ENCODE measurements around the gene LARGE1.

LARGE1 gene

GRCh38 chr22:33678523-33678922 is 241.8 kb downstream of the LARGE1 start:
- no peak for DNase-seq (ENCODE audit: low read depth)
- no peak overlapping the region for H3K4me3 ChIP-seq (ENCODE audit: low read length)
- no peak for TF ChIP-seq CTCF (IDR thresholded peaks at IDR 0.05; ENCODE audit: insufficient read depth, low read depth, low read length, missing control alignments)

DNA sequence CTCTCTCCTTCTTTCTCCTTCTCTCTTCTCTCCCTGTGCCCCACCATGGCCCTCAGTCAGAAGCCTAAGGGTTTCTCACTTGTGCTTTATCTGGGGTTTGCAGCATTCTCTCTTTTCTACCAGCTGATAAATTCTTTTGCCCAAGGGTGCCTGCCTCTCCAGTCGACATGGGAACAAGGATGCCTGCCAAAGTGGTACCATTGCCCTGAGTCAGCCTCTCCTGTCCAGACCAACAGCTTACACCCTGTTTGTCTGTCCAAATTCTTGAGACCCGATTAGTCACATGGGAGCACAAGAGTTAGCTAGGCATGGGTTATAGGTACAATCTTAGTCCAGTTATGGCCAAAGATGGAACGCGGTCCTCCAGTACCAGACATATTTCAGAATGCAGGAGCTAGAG is 242.7 kb downstream of the LARGE1 start:
- no peak for TF ChIP-seq CTCF (IDR thresholded peaks at IDR 0.05; ENCODE audit: insufficient read depth, low read depth, low read length, missing control alignments)
- no peak for DNase-seq (ENCODE audit: low read depth)
- H3K4me3 ChIP-seq (ENCODE audit: low read length) = no peak overlapping the region

GRCh38 chr22:33674357-33674756 is 245.9 kb downstream of the LARGE1 start:
- DNase-seq (ENCODE audit: low read depth) = no peak
- H3K4me3 ChIP-seq (ENCODE audit: low read length) = no peak overlapping the region
- TF ChIP-seq CTCF (IDR thresholded peaks at IDR 0.05; ENCODE audit: insufficient read depth, low read depth, low read length, missing control alignments) = no peak

DNA sequence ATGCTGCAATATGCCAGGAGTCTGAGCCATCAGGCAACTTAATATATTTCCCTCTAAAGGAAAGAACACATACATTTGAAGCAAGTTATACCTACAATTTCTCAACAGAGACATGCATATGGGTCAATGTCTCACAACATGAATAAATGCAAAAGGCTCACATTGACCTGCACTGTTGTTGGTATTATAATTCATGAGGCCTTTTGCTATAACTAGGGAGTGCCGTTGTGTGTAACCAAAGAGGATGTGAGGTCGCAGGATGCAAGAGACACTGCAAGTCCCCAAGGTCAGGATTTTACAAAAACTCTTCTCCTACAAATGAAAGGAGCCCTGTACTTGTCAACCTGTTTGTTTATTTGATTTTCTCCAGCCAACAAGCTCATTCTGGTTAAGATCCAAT is 250.5 kb downstream of the LARGE1 start:
- H3K4me3 ChIP-seq (ENCODE audit: low read length) = no peak overlapping the region
- no peak for DNase-seq (ENCODE audit: low read depth)
- no peak for TF ChIP-seq CTCF (IDR thresholded peaks at IDR 0.05; ENCODE audit: insufficient read depth, low read depth, low read length, missing control alignments)

DNA sequence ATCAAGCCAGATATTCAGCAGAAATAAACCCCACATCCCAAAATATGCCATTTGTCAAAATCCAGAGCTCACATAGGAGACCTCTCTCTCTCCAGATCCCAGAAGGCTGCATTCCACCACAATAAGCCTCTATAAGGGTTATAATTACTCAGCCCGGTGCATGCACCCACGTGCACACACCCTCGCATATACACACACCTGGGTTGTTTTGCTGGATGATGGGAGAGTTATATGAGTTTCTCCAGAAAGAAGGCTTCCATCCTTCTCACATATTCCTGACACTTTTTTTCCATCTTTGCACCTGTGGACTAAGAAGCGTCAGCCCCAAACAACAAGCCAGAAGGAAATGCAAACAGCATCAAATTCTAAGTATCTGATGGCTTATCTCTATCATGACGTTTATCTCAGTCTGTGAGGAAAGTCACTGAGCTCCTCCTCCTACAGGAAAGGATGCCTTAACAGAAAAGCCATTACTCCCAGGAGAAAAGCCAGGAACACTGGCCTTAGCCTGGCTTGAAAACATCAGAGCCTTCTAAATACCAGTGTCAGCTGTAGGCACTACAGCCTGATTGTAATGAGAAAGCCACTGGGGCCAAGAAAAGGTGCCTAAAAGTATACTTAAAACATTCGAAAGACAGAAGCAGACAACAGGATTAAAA is 253.2 kb downstream of the LARGE1 start:
- DNase-seq (ENCODE audit: low read depth) = no peak
- no peak for TF ChIP-seq CTCF (IDR thresholded peaks at IDR 0.05; ENCODE audit: insufficient read depth, low read depth, low read length, missing control alignments)
- H3K4me3 ChIP-seq (ENCODE audit: low read length) = no peak overlapping the region

DNA sequence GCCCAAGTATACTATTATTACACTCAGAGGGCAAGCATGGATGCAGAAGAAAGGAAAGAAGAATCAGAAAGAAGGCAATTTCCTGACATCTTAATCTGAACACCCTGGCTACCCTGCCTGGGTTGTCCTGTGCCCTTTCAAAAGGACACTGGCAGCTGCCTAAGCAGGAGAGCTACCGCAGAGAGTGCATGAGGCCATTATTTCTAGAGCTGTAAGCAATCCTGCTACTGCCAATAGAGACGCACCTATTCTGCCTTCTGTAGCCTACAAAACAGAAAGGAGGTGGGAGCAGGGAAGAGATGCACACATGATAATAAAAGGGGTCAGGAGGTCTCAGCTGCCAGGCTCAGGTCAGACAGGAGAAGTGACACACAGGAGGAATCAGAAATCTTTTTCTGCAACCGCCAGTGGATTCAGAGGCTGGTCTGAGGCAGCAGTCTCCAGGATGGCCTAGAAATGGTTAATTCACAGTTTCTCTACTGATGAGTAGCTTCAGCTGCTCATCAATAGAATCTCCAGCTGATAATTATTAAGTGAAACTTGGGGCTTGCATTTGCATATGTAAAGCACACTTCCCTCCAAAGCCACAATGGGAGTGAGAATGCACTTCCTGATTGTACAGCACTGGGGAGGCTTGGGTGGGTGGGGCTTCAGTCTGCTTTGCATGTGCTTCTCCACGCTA is 253.9 kb downstream of the LARGE1 start:
- no peak for TF ChIP-seq CTCF (IDR thresholded peaks at IDR 0.05; ENCODE audit: insufficient read depth, low read depth, low read length, missing control alignments)
- DNase-seq (ENCODE audit: low read depth) = no peak
- H3K4me3 ChIP-seq (ENCODE audit: low read length) = no peak overlapping the region

GRCh38 chr22:33659448-33659847 is 260.8 kb downstream of the LARGE1 start:
- no peak overlapping the region for H3K4me3 ChIP-seq (ENCODE audit: low read length)
- DNase-seq (ENCODE audit: low read depth) = no peak
- TF ChIP-seq CTCF (IDR thresholded peaks at IDR 0.05; ENCODE audit: insufficient read depth, low read depth, low read length, missing control alignments) = no peak

Data from epithelial cell of esophagus (primary cell).